Measurements from ENCODE around the gene CCDC112.
"Not testable (repeated sequence)": the region's sequence is repeated elsewhere in the genome, so short reads cannot be mapped to it uniquely, and the experiment has no call there.

The CCDC112 gene

DNA sequence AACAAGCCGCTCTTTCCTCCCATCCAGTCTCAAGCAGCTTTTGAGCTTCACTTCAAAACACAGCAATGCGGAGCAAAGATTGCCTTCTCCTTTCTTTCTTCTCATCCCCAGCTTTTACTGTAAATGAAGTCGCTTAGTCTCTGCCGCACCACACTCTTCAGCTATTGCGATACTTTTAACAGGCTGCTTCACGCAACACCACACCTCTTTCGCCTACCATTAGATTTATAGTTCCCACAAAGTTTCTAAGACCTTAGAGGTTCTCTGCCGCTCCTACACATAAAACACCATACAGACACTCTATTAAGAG, 34.5 kb downstream of the CCDC112 start:
- DNase-seq (ENCODE audit: low read depth in 2 of 2): no peak

DNA sequence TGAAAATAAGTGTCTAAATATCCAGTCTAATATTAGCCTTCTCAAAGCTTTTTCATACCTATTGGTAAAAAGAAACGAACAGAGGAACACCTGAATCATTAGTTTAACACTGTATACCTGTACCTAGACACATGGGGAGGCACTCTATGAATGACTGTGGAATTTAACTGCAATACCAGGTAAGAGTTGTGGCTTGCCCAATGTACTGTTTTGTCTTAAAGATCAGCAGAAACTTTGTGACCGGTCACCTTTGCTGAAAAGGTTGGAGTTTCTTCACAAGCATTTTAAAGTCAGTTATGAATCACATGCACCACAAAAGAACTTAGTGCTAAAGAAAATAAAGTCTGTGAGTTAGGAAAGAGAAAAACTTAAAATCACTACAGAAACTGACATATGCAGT, 36.2 kb downstream of the CCDC112 start:
- DNase-seq (ENCODE audit: low read depth in 2 of 2): no peak

DNA sequence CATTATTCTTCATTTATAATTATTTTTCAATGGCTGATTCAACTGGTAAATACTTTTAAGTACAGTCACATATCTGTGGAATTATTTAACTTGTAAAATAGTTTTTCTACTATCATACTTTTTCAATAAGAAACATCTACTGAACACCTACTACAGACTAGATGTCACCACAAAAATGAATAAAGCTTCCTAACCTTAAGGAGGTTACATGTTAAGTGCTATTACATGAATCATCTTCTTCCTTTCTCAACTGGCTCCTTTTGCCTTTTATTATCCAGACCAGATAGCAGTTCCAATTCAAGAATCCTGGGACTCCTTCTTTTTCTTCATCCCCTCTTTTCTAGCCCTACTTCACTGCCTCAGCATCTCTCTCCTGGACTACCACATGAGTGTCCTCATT, 38.5 kb downstream of the CCDC112 start:
- DNase-seq (ENCODE audit: low read depth in 2 of 2): peak in 1 of 2 experiments; percentile 10

DNA sequence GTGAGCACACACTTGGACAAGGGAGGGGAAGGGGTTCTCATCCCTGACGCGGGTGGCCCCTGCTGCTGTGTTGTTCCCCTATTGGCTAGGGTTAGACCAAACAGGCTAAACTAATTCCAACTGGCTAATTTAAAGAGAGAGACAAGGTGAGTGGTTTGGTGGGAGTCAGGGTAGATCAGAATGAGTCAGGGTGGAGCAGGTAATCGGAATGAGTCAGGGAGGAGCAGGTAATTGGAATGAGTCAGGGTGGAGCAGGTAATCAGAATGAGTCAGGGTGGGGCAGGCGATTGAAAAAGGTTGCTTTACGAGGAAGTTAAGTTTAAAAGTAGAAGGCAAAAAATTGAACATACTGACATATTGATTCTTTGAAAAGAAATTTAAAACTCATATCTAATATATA, 47.1 kb downstream of the CCDC112 start:
- not testable (repeated sequence) for DNase-seq (ENCODE audit: low read depth in 2 of 2)

DNA sequence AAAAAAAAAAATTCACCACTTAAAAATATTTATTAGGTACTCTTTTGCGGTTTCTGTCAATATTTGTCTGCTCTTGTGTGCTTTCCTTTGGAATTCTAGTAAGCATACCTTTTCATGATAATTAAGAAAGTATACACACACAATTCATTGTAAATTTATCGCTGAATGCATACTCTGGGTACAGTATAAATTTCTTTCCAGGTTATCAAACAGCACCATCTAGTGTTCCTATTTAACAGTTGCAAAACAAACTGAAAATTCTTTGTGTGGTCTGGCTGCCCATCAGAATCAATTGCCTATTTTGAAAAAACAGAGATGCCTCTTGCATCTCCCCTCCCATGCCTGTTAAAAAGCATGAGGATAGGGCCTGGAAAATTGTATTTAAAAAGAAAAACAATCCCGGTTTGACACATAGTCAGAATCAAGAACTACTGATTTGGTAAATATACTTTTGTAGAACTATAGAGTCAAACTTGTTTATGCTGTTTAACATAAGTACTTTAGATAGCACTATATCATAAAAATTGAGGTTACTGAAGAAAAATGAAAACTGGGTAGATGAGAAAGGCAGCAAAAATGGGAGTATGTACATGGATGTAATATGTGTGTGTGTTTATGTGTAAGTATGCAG, 50.0 kb downstream of the CCDC112 start:
- DNase-seq (ENCODE audit: low read depth in 2 of 2): peak in 1 of 2 experiments; percentile 12

DNA sequence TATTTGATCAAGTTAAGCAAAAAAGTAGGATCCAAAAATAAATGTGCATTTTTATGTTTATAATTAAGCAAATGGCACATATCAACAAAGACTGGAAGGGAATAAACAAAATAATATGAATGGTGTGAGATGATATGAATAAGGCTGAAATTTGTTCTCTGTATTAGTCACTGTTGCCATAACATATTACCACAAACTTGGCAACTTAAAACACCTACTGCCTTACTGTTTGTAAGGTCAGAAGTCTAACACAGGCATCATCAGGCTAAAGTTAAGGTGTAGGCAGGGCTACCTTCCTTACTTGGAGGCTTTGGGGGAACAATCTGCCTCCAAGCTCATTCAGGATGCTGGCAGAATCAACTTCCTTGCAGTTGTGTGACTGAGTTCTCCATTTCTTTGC, 53.0 kb downstream of the CCDC112 start:
- DNase-seq (ENCODE audit: low read depth in 2 of 2): no peak

DNA sequence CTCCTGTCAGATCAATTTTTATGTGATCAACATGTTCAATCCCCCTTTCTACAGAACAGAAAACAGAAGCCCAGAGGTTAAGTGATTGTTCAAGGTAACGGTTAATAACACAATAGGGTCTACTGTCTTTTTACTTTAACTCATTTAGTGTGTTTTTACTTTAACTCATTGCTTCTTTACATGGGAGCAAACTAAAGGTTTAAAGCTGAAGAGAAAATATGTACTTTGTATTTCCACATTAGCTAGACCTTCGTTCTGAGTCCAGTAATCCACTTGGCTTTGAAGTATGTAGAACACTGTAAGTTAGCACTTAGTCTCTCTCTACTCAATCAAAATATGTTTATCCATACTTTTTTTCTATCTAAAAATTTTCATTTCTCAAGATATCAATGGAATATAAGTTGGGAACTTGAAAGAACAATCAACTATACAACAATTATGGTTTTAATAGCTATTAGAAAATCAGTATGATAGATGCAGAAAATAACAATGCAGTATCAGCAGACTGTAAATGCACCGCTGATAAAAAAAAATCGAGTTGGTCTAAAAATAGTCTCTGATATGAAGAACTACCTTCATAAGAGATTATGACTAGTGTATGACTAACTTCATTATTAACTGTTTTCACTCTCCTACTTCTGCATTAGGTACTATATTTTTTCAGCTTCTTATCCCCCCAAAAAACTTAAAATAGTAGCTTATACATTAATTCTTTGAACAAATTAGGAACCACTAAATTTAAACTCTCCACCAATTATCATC, 54.4 kb downstream of the CCDC112 start:
- DNase-seq (ENCODE audit: low read depth in 2 of 2): no peak

DNA sequence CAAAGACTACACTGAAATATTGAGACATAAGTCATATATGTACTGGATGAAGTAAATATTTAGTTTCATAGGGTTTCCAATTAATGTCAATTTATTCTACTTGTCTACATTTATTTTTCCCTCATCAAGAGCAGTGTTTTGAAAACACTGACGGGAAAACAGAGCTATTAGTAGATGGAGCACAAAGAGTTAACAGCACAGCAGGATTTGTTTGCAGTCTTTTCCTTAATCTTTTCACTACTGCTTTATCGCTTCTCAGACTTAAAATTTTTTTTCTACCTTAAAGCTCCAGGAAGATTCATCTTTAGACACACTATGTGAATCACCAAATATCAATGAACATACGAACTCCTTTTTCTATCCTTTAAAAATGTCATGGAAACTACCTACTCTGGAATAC, 59.4 kb downstream of the CCDC112 start:
- DNase-seq (ENCODE audit: low read depth in 2 of 2): no peak

DNA sequence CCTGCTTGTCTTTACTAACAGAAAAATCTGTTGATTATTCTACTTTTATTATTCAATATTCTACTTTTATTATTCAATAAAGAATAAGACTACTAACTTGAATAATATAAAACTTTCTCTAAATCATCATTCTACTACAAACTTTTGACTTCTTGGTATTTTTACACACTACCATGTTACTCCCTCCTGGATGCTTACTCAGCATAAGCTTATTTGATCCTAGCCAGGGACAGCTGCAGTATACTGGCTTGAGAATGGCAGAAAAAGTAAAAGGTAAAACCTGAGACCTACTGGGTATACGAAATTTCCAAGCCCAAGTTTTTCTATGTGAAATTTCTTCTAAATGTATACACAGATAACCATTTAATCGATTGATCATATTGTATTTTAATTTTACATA, 59.9 kb downstream of the CCDC112 start:
- DNase-seq (ENCODE audit: low read depth in 2 of 2): no peak

DNA sequence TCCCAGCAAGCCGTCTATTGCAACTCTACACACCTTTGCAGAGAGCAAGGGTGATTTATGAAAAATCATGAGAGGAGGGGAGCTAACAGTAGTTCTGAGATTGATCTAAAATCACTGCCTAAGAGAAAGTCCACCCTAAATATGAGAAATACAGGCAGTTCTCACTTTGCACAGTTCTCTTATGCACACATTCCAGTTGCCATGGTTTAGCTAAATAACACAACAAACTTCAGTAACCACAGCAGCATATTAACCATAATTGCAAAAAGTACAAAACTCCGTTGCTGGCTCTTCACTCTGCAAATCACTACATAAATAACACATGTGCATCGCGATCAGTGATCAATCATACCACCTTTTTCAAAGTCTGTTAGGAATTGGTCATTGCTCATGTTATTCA, 64.9 kb downstream of the CCDC112 start:
- DNase-seq (ENCODE audit: low read depth in 2 of 2): no peak

DNA sequence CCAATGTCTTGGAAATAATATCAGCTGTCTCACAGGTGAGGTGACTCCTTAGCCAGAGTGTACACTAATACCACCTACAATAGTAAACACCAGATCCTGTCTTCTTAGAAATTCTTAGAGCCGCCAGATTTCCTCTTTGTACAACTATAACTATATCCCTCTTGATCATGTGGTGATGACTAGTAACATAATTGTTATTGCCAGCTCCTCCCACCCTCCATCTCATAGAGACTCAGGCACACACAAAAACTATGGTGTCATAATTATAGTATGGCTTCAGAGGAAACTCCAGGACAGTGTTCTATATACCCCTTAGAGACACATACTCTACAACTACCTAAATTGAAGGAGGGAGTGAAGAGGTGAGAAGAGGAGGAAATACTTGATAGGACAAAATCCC, 66.8 kb downstream of the CCDC112 start:
- DNase-seq (ENCODE audit: low read depth in 2 of 2): no peak

DNA sequence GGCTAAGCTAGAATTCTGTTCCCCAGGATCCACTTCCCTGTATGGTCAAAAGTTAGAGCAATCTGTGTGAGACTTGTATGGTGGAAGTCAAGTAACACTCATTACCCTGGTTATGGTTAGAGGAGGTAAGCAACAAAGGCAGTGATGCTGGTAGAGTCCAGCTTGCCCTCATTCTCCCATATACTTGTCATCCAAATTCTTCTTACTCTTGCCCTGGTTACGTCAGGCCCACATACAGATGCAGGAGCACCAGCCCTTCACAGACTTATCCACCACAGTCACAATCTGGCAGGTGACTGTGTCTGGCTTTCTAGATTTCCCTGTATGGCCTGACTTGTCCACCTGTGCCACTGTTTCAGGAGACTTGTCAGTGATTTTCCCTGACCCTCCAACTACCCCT, 69.2 kb downstream of the CCDC112 start:
- DNase-seq (ENCODE audit: low read depth in 2 of 2): no peak
